A204.1 (cell line): ENCODE measurements around the gene RIMS3.

Experiments used
- FAIRE-seq: peaks from 2 replicates; lab custom pipeline; 2012; peaks lifted over from hg19 to GRCh38; lab: Jason Lieb, UNC

The RIMS3 gene

GRCh38 chr1:40691538-40692428 lies 26.3 kb upstream of the RIMS3 start, which contains the start of gene NFYC:
Gene NFYC, plus strand, starts transcription at chr1:40691704. Its CDS starts 47,140 bp downstream, at chr1:40738844.
- FAIRE-seq: peak; percentile 47

DNA sequence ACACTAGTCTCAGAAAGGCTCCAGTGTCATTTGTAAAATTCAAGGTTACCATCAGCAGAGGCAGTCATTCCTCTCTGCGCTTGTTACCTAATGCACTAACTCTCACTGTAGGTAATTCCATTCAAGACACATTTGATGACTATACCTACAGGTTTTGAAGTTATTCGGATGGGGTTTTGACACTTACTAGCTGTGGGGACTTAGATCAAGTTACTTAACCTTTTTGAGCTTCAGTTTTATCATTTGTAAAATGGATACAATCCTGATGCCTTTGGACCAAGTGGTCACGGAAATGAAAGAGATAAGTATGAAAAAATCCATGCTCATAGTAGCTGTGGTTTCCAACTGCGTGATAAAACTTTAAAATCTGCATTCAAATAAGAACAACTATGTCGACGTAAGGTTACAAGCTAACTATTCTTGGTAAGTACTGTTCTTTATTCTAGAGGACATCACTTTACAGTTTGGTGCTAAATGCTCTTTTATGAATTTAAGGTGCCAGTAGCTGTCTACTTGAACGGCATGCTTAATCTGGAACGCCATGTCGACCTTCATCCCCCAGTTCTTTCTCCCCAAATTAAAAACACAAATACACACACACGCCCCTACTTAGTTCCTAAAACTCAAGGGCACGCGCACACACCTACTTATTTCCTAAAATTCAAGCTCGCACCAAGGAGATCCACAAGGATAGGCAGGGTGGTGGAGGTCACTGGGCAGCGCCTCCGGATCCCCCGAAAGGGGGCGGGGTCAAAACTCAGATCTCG lies 25.5 kb upstream of the RIMS3 start:
- FAIRE-seq: no peak

DNA sequence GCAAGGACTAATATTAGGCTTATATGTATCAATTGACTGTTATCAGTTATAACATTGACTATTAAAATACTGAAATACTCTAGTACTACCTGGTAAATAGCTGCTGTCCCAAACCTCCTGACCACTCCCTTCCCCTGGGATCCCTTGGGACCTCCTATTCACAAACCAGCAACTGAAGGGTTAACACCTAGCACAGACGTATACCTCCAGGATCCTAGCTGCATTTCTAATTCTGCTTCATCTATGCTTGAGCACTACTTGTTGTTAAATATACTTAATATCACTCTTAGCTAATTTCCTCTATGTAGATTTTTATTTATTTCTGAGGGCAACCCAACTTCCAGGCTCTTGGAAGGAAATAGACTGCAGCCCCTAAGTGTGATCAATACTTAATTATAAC lies 24.3 kb upstream of the RIMS3 start:
- FAIRE-seq: no peak

DNA sequence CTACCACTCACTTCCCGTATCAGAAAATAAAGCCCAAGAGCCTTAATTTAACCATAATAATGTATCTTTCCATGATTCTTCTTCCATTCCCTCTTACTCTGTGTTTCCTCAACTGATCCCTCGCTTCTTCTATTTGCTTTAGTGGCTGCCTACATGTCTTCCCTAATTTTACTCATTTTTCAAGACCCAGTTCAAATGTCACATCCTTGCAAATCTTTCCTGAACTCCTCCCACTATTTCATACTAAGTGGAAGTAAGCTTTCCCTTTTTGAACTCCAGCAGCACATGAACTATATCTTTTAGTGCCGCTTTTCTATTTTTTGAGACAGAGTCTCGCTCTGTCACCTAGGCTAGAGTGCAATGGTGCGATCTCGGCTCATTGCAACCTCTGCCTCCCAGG lies 22.2 kb upstream of the RIMS3 start:
- no peak for FAIRE-seq

GRCh38 chr1:40687059-40687458 lies 21.6 kb upstream of the RIMS3 start:
- no peak for FAIRE-seq

GRCh38 chr1:40684669-40685068 lies 19.2 kb upstream of the RIMS3 start:
- FAIRE-seq: no peak

DNA sequence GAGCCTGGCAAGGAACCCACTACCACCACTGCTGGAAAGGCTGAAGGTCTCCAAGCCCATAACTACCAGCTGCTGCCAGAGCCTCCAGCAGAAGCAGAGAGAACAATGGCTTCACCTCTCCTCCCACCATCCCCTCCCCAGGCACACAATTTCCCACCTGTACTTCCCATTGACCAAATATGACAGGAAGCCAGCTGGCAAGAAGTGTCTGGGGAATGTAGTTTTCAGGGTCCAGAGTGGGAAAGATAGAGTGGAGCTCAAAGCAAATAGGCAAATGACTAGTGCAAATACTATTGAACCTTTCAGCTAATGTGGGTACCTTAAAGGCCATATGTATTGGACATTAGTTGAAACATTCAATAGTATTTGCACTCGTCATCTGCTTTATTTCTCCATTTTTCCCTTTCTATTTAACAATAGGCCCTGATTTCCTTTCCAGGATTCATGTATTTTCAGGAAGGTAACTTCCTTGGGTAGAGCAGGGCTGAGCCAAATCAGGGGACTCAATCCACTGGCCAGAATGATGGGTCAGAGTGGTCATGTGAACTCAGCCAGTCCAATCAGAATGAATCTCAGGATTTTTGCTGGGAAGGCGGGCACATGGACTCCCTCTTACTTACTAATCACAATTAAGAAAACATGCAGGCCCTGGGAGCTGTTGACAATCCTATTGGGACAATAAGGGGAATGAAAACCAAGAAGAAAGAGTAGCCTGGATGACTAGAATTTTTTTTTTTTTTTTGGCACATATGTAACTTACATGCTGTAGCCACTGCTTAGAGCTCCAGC lies 13.9 kb upstream of the RIMS3 start:
- no peak for FAIRE-seq

GRCh38 chr1:40676501-40676900 lies 11.0 kb upstream of the RIMS3 start:
- FAIRE-seq: no peak

DNA sequence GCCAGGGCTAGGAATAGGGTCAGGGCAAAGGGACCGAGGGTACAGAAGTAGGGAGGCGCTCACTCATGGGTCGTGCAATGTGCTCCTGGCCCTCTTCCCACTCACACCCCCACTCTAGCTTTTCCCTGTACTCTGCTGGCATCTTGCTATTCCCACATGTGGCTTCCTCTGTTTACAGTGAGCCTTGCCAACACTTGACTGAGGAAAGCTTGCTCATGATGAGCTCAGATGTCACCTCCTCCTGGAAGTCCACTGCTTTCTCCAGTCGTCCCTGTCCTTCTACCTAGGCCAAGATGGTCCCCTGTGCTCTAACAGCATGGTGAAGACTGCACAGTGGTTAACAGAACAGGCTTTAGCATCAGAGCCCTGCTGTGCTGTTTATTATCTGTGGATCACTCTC lies 8.0 kb upstream of the RIMS3 start:
- no peak for FAIRE-seq

- no peak for FAIRE-seq
These were observed 3.5 kb upstream of the RIMS3 start for GRCh38 chr1:40668769-40669525.

DNA sequence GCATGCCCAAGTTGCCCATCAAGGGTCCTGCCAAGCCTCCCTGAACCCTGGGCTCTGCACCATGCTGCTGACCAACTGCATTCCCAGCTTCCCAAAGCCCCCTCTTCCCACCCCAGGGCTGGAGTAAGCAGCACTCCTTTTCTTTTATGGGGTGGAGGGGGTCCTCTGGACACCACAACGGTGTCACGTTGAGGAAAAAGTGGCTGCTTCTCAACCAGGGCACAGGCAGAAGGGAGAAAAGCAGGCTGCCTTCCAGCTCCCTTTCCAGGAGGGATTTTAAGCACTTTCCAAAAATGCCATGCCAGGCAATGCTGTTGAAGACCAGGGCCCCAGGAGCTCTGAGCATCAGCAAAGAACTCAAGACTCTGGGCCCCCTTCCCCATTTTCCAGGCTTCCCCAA lies 691 bp downstream of the RIMS3 start:
- FAIRE-seq: no peak

DNA sequence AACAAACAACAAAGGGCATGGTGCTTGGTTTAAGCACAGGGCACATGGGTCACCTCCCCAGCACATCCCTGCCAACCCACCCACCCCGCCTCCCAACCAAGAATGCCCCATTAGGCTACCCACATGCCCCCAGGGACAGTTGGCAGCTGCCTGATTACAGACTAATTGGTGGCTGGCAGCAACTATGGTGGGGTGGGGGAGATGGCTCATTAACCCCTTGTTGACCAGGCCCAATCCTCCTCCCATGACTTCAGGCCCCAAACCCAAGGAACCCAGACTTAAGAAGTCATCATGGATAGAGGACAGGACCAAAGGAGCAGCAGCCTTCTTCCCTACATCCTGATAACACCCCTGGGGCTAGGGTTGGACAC lies 1.3 kb downstream of the RIMS3 start:
- FAIRE-seq: no peak

DNA sequence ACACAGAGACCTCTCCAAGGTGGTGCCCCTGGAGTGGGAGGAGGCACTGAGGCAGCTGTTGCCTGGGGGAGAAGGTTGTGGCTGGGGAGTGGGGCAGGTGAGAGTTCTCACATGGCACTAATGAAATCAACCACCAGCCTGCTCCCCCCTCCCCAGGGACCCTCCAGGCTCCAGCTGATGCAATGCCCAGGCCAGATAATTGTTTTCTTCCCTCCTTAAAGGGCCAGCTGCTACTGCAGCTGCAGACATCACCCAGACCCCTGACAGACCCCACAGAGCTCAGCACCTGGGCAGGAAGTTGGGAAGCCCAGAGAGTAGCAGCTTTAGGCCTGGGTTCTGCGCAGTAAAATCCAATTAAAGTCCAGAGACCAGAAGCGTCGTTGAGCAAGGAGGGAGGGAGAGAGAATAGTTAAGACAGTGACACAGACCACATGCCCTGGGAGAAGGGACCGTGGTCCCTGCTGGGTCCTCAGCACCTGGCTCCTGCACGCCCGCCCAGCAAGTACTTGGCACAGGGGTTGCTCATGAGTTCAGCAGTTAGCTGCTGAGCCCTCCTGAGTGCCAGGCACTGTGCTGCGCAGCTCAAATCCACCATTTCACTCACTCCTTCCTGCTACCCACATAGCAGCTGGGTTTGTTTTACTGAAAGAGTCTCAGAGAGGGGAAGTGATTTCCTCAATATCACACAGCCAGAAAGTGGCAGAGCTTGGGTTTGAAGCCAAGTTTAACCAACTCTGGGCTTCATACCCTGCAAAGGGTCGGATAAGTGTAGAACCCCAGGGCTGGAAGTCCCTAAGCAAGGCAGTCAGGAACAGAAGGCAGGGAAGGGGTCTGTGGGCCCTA lies 1.9 kb downstream of the RIMS3 start:
- no peak for FAIRE-seq

GRCh38 chr1:40662864-40663263 lies 2.6 kb downstream of the RIMS3 start:
- FAIRE-seq: no peak

DNA sequence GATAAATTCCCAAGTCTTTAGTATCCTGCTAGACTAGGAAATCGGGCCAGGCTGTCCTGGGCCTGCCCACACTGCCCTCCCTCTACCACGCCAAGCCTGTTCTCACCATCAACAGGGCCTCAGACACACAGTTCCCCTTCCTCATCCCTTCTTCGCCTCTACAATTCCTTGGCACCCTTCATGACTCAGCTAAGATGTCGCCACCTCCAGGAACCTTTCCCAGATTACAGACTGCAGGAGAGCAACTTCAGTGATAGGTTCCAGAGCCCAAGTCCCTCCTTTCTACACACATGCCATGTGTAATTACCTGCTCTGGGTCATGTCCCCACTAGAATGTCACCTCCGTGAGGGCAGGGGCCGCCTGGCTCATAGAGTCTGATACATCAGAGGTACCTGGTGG lies 3.3 kb downstream of the RIMS3 start:
- FAIRE-seq: no peak

DNA sequence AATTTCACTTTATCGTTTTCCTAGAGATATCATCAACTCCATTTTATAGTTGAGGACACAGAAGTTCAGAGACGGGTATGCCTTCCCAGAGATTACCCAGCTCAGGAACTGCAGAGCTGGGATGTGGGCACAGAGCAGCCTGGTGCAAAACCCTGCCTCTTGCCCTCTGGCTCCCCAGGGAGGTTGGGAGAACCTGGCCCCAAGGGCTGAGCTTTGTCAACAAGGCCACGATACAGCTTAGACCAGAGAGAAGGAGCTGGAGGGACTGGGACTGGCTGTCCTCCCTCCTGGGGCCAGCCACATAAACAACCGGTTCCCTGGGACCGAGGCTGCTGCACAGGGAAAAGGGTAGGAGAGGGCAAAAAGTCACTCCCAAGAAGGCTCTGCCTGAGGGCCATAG lies 3.8 kb downstream of the RIMS3 start:
- no peak for FAIRE-seq

DNA sequence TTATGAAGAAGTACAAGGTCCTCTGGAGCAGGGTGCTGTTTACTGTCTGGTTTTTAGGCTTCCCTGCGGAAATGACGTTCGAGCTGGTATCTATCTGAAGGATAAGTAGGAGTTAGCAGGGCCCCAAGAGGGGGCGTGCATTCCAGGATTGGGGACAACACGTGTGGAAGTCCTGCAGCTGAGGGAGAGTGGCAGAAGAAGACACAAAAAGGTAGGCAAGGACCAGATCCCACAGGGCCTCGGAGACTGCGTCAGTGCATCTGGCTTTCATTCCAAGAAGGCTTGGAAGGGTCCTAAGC lies 5.9 kb downstream of the RIMS3 start:
- FAIRE-seq: no peak

GRCh38 chr1:40658751-40659648 lies 6.5 kb downstream of the RIMS3 start:
- no peak for FAIRE-seq

DNA sequence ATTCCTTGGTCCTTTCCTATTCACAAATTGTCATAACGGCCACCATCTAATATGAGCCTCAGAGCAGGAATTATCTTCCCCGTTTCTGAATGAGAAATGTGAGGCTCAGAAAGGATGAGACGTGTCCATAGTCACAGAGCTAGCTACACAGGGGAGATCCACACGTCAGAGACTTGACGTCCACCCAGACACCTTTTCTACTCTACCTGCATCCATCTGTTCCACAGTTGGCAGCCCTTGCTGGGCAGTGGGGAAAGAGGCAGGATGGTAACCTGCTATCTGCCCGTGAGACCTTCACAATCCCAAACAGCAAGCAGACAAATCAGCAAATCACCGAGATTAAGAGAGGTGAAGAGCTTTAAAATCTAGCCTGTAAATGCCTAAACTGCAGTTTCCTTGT lies 8.4 kb downstream of the RIMS3 start:
- FAIRE-seq: no peak

DNA sequence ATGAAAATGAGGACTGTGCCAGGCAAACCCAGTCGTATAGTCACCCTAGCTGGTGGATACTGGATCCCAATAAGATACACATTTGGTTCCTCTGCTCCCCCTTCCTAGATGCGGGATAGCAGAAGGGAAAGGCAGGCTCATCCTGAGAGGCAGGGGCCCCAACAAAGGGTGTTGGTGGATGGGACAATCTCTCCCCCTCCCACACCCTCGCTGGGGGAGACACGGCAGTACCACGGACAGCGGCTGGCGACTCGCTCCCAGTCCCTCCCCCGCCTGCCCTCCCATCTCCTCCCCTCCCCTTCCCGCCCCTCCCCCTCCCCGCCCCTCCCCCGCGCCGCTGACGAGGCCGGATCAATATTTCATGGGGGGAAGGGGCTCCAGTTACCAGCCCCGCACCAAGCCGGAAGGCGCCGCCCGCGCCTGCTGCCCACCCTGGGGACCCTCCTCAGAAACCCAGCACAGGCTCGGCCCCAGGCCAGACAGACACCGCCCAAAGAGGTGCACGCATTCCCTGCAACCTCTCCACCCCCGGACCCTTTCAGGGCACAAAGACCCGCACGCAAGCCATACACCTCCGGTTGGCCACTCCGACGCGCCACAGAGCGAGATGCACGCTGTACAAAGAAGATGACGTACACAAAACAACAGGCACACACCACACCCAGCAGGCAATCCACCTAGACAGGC lies 11.5 kb downstream of the RIMS3 start:
- no peak for FAIRE-seq
